ENCODE data around the gene C12orf76. TPM values are rescaled to one million over a fixed set of nuclear protein-coding genes. Genes with fewer than 3 reads are reported as not detected.

The C12orf76 gene
- total RNA-seq, 1 experiment from 2014 or later, result 10.1 TPM

DNA sequence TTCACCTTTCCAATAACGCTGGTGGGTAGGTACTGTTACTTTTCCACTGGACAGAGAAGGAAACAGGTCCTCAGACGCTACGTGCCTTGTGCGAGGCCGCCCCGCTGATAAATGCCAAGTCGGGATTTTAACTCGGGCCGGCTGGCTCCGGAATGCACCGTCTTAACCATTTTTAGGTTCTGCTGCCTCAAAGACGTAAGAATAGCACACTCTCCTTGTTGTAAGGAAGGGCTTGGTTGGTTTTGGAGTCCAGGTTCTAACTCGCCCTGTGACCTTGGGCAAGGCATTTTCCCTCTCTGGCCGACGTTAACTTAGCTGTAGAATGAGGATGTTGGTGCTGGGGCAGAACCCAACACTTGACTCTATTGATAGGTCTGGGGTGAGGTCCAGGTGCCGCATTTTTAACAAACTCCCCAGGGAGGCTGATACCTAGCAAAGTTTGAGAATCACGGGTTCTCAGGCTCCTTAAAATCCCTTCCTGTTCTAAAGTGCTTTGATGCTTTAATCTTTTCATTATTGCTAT lies 48.3 kb downstream of the C12orf76 start:
- TF ChIP-seq ZNF274 (IDR thresholded peaks at IDR 0.05; ENCODE audit: low read depth, low read length) (no peak), FOSL1 (IDR thresholded peaks at IDR 0.05; ENCODE audit: low read depth) (no peak), MAX (IDR thresholded peaks at IDR 0.05) (no peak), POLR2A (IDR thresholded peaks at IDR 0.05; ENCODE audit: borderline replicate concordance, extremely low read depth, insufficient read depth, insufficient read length) (no peak), EZH2phosphoT487 (IDR thresholded peaks at IDR 0.05; ENCODE audit: borderline replicate concordance) (no peak), POLR2AphosphoS5 (IDR thresholded peaks at IDR 0.05; ENCODE audit: low read depth, low read length) (no peak), ZFX (IDR thresholded peaks at IDR 0.05) (no peak), TCF7L2 (IDR thresholded peaks at IDR 0.05; ENCODE audit: borderline replicate concordance, extremely low read depth, insufficient read depth, insufficient read length) (no peak), EGR1 (IDR thresholded peaks at IDR 0.05; ENCODE audit: low read depth) (no peak), ATF3 (IDR thresholded peaks at IDR 0.05) (no peak), ELF1 (IDR thresholded peaks at IDR 0.05; ENCODE audit: borderline replicate concordance, low read depth) (no peak), SRF (IDR thresholded peaks at IDR 0.05; ENCODE audit: low read depth) (no peak), CBX3 (IDR thresholded peaks at IDR 0.05; ENCODE audit: low read depth) (no peak)
- TF ChIP-seq, protein P1, sequence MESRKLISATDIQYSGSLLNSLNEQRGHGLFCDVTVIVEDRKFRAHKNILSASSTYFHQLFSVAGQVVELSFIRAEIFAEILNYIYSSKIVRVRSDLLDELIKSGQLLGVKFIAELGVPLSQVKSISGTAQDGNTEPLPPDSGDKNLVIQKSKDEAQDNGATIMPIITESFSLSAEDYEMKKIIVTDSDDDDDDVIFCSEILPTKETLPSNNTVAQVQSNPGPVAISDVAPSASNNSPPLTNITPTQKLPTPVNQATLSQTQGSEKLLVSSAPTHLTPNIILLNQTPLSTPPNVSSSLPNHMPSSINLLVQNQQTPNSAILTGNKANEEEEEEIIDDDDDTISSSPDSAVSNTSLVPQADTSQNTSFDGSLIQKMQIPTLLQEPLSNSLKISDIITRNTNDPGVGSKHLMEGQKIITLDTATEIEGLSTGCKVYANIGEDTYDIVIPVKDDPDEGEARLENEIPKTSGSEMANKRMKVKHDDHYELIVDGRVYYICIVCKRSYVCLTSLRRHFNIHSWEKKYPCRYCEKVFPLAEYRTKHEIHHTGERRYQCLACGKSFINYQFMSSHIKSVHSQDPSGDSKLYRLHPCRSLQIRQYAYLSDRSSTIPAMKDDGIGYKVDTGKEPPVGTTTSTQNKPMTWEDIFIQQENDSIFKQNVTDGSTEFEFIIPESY (IDR thresholded peaks at IDR 0.05; ENCODE audit: extremely low read depth, insufficient replicate concordance, low read length), result no peak
- DNase-seq (ENCODE audit: low read depth, low spot score), result no peak
- Histone ChIP-seq H3K4me3 (replicated peaks in 1 of 2; ENCODE audit: low read depth in 1 of 2, low read length in 2 of 2) (peak overlapping the region; percentile 62 to 78), H3K27me3 (ENCODE audit: insufficient read depth, low read length) (no peaks in the 10 kb centered on the region), H4K20me1 (ENCODE audit: insufficient read depth) (no peaks in the 10 kb centered on the region), H3K79me2 (ENCODE audit: insufficient read depth, low read length) (peaks cover 17% of the 10 kb centered on the region), H3K9ac (ENCODE audit: low read length) (peak overlapping the region; percentile 74), H3K4me1 (ENCODE audit: control insufficient read depth in 1 of 2, insufficient read depth in 2 of 2, low read length in 2 of 2) (peaks cover 31 to 61% of the 10 kb centered on the region in 2 experiments), H3K27ac (ENCODE audit: low read depth, low read length) (peak overlapping the region; percentile 36; the same call in 1 of the 2 replicates), H3K9me3 (ENCODE audit: control insufficient read depth in 1 of 2, insufficient read depth in 1 of 2, low read depth in 1 of 2, low read length in 2 of 2) (no peaks in the 10 kb centered on the region), H3K36me3 (ENCODE audit: control insufficient read depth in 1 of 2, insufficient read depth in 2 of 2, low read length in 2 of 2) (no peaks in the 10 kb centered on the region), H3K4me2 (ENCODE audit: low read length) (peak overlapping the region; percentile 85), H3K9me2 (ENCODE audit: insufficient read depth) (no peaks in the 10 kb centered on the region), H2AFZ (ENCODE audit: low read depth, low read length, poor library complexity, severe bottlenecking) (no peak overlapping the region)
- TSS peak; percentile 59 for BruUV-seq (replicated peaks)
- ChIA-PET RAD21 (ENCODE audit: low non-redundant PET in 1 of 2, low total read pairs in 2 of 2, uncharacterized antibody in 2 of 2, unreplicated experiment in 2 of 2) (no interaction called here), CTCF (no interaction called here), POLR2A (no interaction called here)
- ATAC-seq, result no peak
- intact Hi-C loops (cut with micrococcal nuclease), result no loop called here
